Measurements from ENCODE around the gene IL19. TPM values are rescaled to one million over a fixed set of nuclear protein-coding genes. Genes with fewer than 3 reads are reported as not detected.

Gene IL19
- total RNA-seq, 4 donors from 2014 or later: not detected

GRCh38 chr1:206797534-206798383 lies 27.2 kb downstream of the IL19 start:
- Histone ChIP-seq H3K9me3 (no peaks in the 10 kb centered on the region), H3K36me3 (no peaks in the 10 kb centered on the region), H3K4me3 (no peak overlapping the region), H3K4me1 (no peaks in the 10 kb centered on the region), H3K27me3 (peaks cover 0 to 9% (median 0%) of the 10 kb centered on the region in 4 donors), H3K27ac (replicated peaks in 1 of 4) (no peak overlapping the region)
- intact Hi-C loops (cut with DNase I): no loop called here
- TF ChIP-seq POLR2AphosphoS5 (IDR thresholded peaks at IDR 0.05) (no peak), CTCF (IDR thresholded peaks at IDR 0.05) (peak in 1 of 3 experiments; percentile 27), POLR2A (IDR thresholded peaks at IDR 0.05; ENCODE audit: low read depth) (no peak)
- WGBS: 59% methylated on average over 8 of the region's 8 CpGs
- DNase-seq (ENCODE audit: extremely low spot score): no peak

GRCh38 chr1:206798384-206798996 lies 27.9 kb downstream of the IL19 start:
- H3K27me3 ChIP-seq: peaks cover 0 to 8% (median 0%) of the 10 kb centered on the region in 4 donors
- DNase-seq (ENCODE audit: extremely low spot score): no peak
- intact Hi-C loops (cut with DNase I): no loop called here
- no peak overlapping the region for H3K4me3 ChIP-seq
- TF ChIP-seq POLR2AphosphoS5 (IDR thresholded peaks at IDR 0.05): no peak
- no peak for TF ChIP-seq POLR2A (IDR thresholded peaks at IDR 0.05; ENCODE audit: low read depth)
- TF ChIP-seq EP300 (IDR thresholded peaks at IDR 0.05): no peak
- no peak for TF ChIP-seq CTCF (IDR thresholded peaks at IDR 0.05)
- no peak overlapping the region for H3K27ac ChIP-seq (replicated peaks in 1 of 4)
- no peaks in the 10 kb centered on the region for H3K36me3 ChIP-seq
- no peaks in the 10 kb centered on the region for H3K4me1 ChIP-seq
- H3K9me3 ChIP-seq: no peaks in the 10 kb centered on the region
- whole genome bisulfite sequencing: 77% methylated on average over 13 of the region's 13 CpGs

GRCh38 chr1:206799311-206799710 lies 28.7 kb downstream of the IL19 start:
- WGBS: 77% methylated on average over 3 of the region's 3 CpGs
- intact Hi-C loops (cut with DNase I): no loop called here
- H3K27me3 ChIP-seq: peaks cover 0 to 8% (median 0%) of the 10 kb centered on the region in 4 donors
- H3K4me3 ChIP-seq: no peak overlapping the region
- H3K4me1 ChIP-seq: no peaks in the 10 kb centered on the region
- TF ChIP-seq EP300 (IDR thresholded peaks at IDR 0.05) (no peak), POLR2AphosphoS5 (IDR thresholded peaks at IDR 0.05) (no peak), CTCF (IDR thresholded peaks at IDR 0.05) (no peak), POLR2A (IDR thresholded peaks at IDR 0.05; ENCODE audit: low read depth) (no peak)
- DNase-seq (ENCODE audit: extremely low spot score): no peak
- H3K27ac ChIP-seq (replicated peaks in 1 of 4): no peak overlapping the region
- no peaks in the 10 kb centered on the region for H3K36me3 ChIP-seq
- no peaks in the 10 kb centered on the region for H3K9me3 ChIP-seq

- no peak overlapping the region for H3K4me3 ChIP-seq
- WGBS: 85% methylated on average over 3 of the region's 3 CpGs
- no peaks in the 10 kb centered on the region for H3K4me1 ChIP-seq
- no peak overlapping the region for H3K27ac ChIP-seq (replicated peaks in 1 of 4)
- DNase-seq (ENCODE audit: extremely low spot score): no peak
- H3K36me3 ChIP-seq: no peaks in the 10 kb centered on the region
- peaks cover 0 to 8% (median 0%) of the 10 kb centered on the region in 4 donors for H3K27me3 ChIP-seq
- no peaks in the 10 kb centered on the region for H3K9me3 ChIP-seq
- no peak for TF ChIP-seq POLR2A (IDR thresholded peaks at IDR 0.05; ENCODE audit: low read depth)
- TF ChIP-seq EP300 (IDR thresholded peaks at IDR 0.05): no peak
- no peak for TF ChIP-seq POLR2AphosphoS5 (IDR thresholded peaks at IDR 0.05)
- TF ChIP-seq CTCF (IDR thresholded peaks at IDR 0.05): no peak
- intact Hi-C loops (cut with DNase I): loop anchor here (10.0 kb wide), 1 partner anchor 166 kb away; the partner anchor contains the start of gene DYRK3
These were observed 29.8 kb downstream of the IL19 start for GRCh38 chr1:206800411-206800810.

All from esophagus muscularis mucosa (tissue), 4 donors.